H9 (cell line): Measurements from ENCODE around the gene RNF224. TPM values are rescaled to one million over a fixed set of nuclear protein-coding genes. Genes with fewer than 3 reads are reported as not detected.

ENCODE experiments used
- DNase-seq: peaks from one replicate; pipeline ENCODE4 v3.0.0-alpha.2; 2017
- H2AFZ ChIP-seq: one replicate; pipeline ENCODE4 v1.6.1; 2013; ENCODE audit warnings: mild to moderate bottlenecking, low read length, control low read depth, moderate library complexity
- H2AK5ac ChIP-seq: 2 replicates; pipeline ENCODE4 v1.6.1; 2013; ENCODE audit warnings: low read length, control low read depth, mixed read lengths; ENCODE audit not compliant: insufficient read length
- H2BK120ac ChIP-seq: one replicate; pipeline ENCODE4 v1.6.1; 2013; ENCODE audit warnings: low read depth, mild to moderate bottlenecking, low read length, control low read depth, inconsistent platforms; ENCODE audit not compliant: poor library complexity, severe bottlenecking
- H2BK12ac ChIP-seq: 2 replicates; pipeline ENCODE4 v1.6.1; 2013; ENCODE audit warnings: low read length, control low read depth, mixed read lengths, low read depth; ENCODE audit not compliant: insufficient read length
- H2BK15ac ChIP-seq: 2 replicates; pipeline ENCODE4 v1.6.1; 2013; ENCODE audit warnings: low read depth, low read length, control low read depth
- H2BK20ac ChIP-seq: one replicate; pipeline ENCODE4 v1.6.1; 2013; ENCODE audit warnings: low read depth, mild to moderate bottlenecking, low read length, control low read depth, inconsistent platforms; ENCODE audit not compliant: poor library complexity, severe bottlenecking
- H2BK5ac ChIP-seq: 2 replicates; pipeline ENCODE4 v1.6.1; 2013; ENCODE audit warnings: low read length, control low read depth, mixed read lengths; ENCODE audit not compliant: insufficient read length
- H3K14ac ChIP-seq: 2 replicates; pipeline ENCODE4 v1.6.1; 2013; ENCODE audit warnings: low read length, control low read depth; ENCODE audit not compliant: insufficient read depth
- H3K18ac ChIP-seq: 2 replicates; pipeline ENCODE4 v1.6.1; 2013; ENCODE audit warnings: low read depth, mild to moderate bottlenecking, mixed read lengths, low read length, control low read depth; ENCODE audit not compliant: insufficient read length
- H3K23ac ChIP-seq: 2 replicates; pipeline ENCODE4 v1.6.1; 2013; ENCODE audit warnings: low read length, control low read depth, mixed read lengths, low read depth; ENCODE audit not compliant: insufficient read length
- H3K23me2 ChIP-seq: 2 replicates; pipeline ENCODE4 v1.6.1; 2013; ENCODE audit warnings: low read depth, mild to moderate bottlenecking, mixed read lengths, low read length, control low read depth; ENCODE audit not compliant: insufficient read length, poor library complexity, severe bottlenecking
- H3K27ac ChIP-seq: 2 replicates; pipeline ENCODE4 v1.5.1; 2013; ENCODE audit warnings: low read length, control low read depth, mixed read lengths, low read depth; ENCODE audit not compliant: insufficient read length
- H3K27me3 ChIP-seq: 2 replicates; pipeline ENCODE4 v1.6.1; 2013; ENCODE audit warnings: low read length, control low read depth, inconsistent platforms; ENCODE audit not compliant: insufficient read depth
- H3K4ac ChIP-seq: 2 replicates; pipeline ENCODE4 v1.6.1; 2013; ENCODE audit warnings: low read depth, mild to moderate bottlenecking, control low read depth, inconsistent platforms, low read length, moderate library complexity
- H3K4me1 ChIP-seq: 2 replicates; pipeline ENCODE4 v1.6.1; 2013; ENCODE audit warnings: low read length, control low read depth, inconsistent platforms; ENCODE audit not compliant: insufficient read depth
- H3K4me2 ChIP-seq: 2 replicates; pipeline ENCODE4 v1.6.1; 2013; ENCODE audit warnings: low read length, control low read depth, mixed read lengths; ENCODE audit not compliant: insufficient read length, insufficient read depth
- H3K56ac ChIP-seq: 2 replicates; pipeline ENCODE4 v1.6.1; 2013; ENCODE audit warnings: low read depth, mild to moderate bottlenecking, mixed read lengths, low read length, control low read depth; ENCODE audit not compliant: insufficient read length
- H3K79me1 ChIP-seq: 2 replicates; pipeline ENCODE4 v1.6.1; 2013; ENCODE audit warnings: low read depth, mild to moderate bottlenecking, moderate library complexity, low read length, control low read depth, inconsistent platforms; ENCODE audit not compliant: insufficient read depth, poor library complexity, severe bottlenecking
- H3K79me2 ChIP-seq: 2 replicates; pipeline ENCODE4 v1.6.1; 2013; ENCODE audit warnings: low read length, control low read depth, inconsistent platforms; ENCODE audit not compliant: insufficient read depth
- H3K9ac ChIP-seq: 2 replicates; pipeline ENCODE4 v1.6.1; 2013; ENCODE audit warnings: low read length, control low read depth, mixed read lengths; ENCODE audit not compliant: insufficient read length; ENCODE audit errors: extremely low read depth
- H3K9me3 ChIP-seq: one replicate; pipeline ENCODE4 v1.6.1; 2013; ENCODE audit warnings: low read depth, low read length, inconsistent platforms; ENCODE audit not compliant: control insufficient read depth
- H3T11ph ChIP-seq: one replicate; pipeline ENCODE4 v1.6.1; 2013; ENCODE audit warnings: mild to moderate bottlenecking, low read length, control low read depth, inconsistent platforms
- H4K20me1 ChIP-seq: one replicate; pipeline ENCODE4 v1.6.1; 2013; ENCODE audit not compliant: control insufficient read depth, insufficient read length, insufficient read depth
- H4K5ac ChIP-seq: 2 replicates; pipeline ENCODE4 v1.6.1; 2013; ENCODE audit warnings: low read depth, mild to moderate bottlenecking, mixed read lengths, low read length, control low read depth; ENCODE audit not compliant: insufficient read length
- H4K8ac ChIP-seq: replicated peaks from 2 replicates; pipeline ENCODE4 v1.6.1; 2013; ENCODE audit warnings: low read length, control low read depth, mixed read lengths, low read depth; ENCODE audit not compliant: insufficient read length
- H4K91ac ChIP-seq: 2 replicates; pipeline ENCODE4 v1.6.1; 2013; ENCODE audit warnings: low read depth, mild to moderate bottlenecking, moderate library complexity, mixed read lengths, low read length, control low read depth; ENCODE audit not compliant: insufficient read length
- H3K27ac Mint-ChIP-seq, 3 experiments: 2 replicates in 2 of 3; 3 replicates in 1 of 3; pipeline ENCODE4 v1.8.0; 2020 to 2021; ENCODE audit warnings: mixed read lengths in 3 of 3, mild to moderate bottlenecking in 1 of 3, moderate library complexity in 1 of 3
- H3K27me3 Mint-ChIP-seq: 2 replicates; pipeline ENCODE4 v1.8.0; 2021; ENCODE audit warnings: low read depth, mild to moderate bottlenecking, moderate library complexity, mixed read lengths
- H3K36me3 Mint-ChIP-seq, 3 experiments: 2 replicates in 2 of 3; 3 replicates in 1 of 3; pipeline ENCODE4 v1.8.0; 2020 to 2021; ENCODE audit warnings: low read depth in 3 of 3, mixed read lengths in 3 of 3; ENCODE audit not compliant: insufficient read depth in 1 of 3
- H3K4me1 Mint-ChIP-seq, 2 experiments: 2 replicates each; pipeline ENCODE4 v1.8.0; 2020; ENCODE audit warnings: mixed read lengths in 2 of 2
- H3K4me3 Mint-ChIP-seq, 2 experiments: 2 replicates in 1 of 2; 3 replicates in 1 of 2; pipeline ENCODE4 v1.8.0; 2020 to 2021; ENCODE audit warnings: mild to moderate bottlenecking in 2 of 2, mixed read lengths in 2 of 2, moderate library complexity in 1 of 2
- H3K9me3 Mint-ChIP-seq, 2 experiments: 2 replicates in 1 of 2; 3 replicates in 1 of 2; pipeline ENCODE4 v1.8.0; 2020; ENCODE audit warnings: mild to moderate bottlenecking in 2 of 2, mixed read lengths in 2 of 2, moderate library complexity in 1 of 2
- CTCF ChIP-seq: fragments of 200-600 bp; sonication (generic); conservative IDR thresholded peaks from 3 replicates; pipeline ENCODE4 v1.8.0; 2021; ENCODE audit warnings: antibody characterized with exemption, mild to moderate bottlenecking
- WGBS: extraction: QIAGEN DNeasy Blood & Tissue Kit; methylation state at CpG from one replicate; pipeline ENCODE4 v1.1.7; 2013; ENCODE audit warnings: missing lambda C conversion rate, low lambda C conversion rate, mixed read lengths; ENCODE audit not compliant: insufficient read length; ENCODE audit errors: extremely low coverage; 5-methylcytosine and 5-hydroxymethylcytosine counted together
- total RNA-seq: library from RNA; stranded (reverse); gene quantifications from 2 replicates; pipeline ENCODE4 v1.2.1, GENCODE V29; 2021

The RNF224 gene
- total RNA-seq, 1 experiment from 2014 or later: 0.15 TPM

- Mint-ChIP-seq H3K36me3 (no peaks in the 10 kb centered on the region), H3K27me3 (peaks cover 7% of the 10 kb centered on the region), H3K4me3 (no peak overlapping the region), H3K27ac (no peak overlapping the region), H3K4me1 (peaks cover 7 to 13% of the 10 kb centered on the region in 2 experiments), H3K9me3 (no peaks in the 10 kb centered on the region)
- no peak overlapping the region for H3K56ac ChIP-seq
- H3K79me2 ChIP-seq: no peaks in the 10 kb centered on the region
- H2BK12ac ChIP-seq: no peak overlapping the region
- no peak overlapping the region for H3K18ac ChIP-seq
- H3K9me3 ChIP-seq: no peaks in the 10 kb centered on the region
- no peak overlapping the region for H2BK120ac ChIP-seq
- no peak overlapping the region for H3T11ph ChIP-seq
- H4K91ac ChIP-seq: no peak overlapping the region
- H4K20me1 ChIP-seq: no peaks in the 10 kb centered on the region
- H3K23me2 ChIP-seq: no peaks in the 10 kb centered on the region
- no peak overlapping the region for H3K4me2 ChIP-seq
- no peak overlapping the region for H3K9ac ChIP-seq
- no peak overlapping the region for H2BK20ac ChIP-seq
- peak overlapping the region; percentile 71; the same call in 1 of the 2 replicates for H2BK15ac ChIP-seq
- H3K4me1 ChIP-seq: peaks cover 3% of the 10 kb centered on the region; the same call in 1 of the 2 replicates
- H2AK5ac ChIP-seq: no peak overlapping the region
- DNase-seq: no peak
- no peak overlapping the region for H4K5ac ChIP-seq
- no peak overlapping the region for H4K8ac ChIP-seq
- no CpG with 5 or more reads among the region's 24 CpGs for WGBS
- no peak overlapping the region for H2AFZ ChIP-seq
- H2BK5ac ChIP-seq: no peak overlapping the region
- no peak overlapping the region for H3K14ac ChIP-seq
- no peak overlapping the region for H3K27ac ChIP-seq
- no peak for TF ChIP-seq CTCF
- no peaks in the 10 kb centered on the region for H3K27me3 ChIP-seq
- no peak overlapping the region for H3K23ac ChIP-seq
- no peaks in the 10 kb centered on the region for H3K79me1 ChIP-seq
- H3K4ac ChIP-seq: no peak overlapping the region
Observed at GRCh38 chr9:137232510-137232909, 5.2 kb downstream of the RNF224 start.
